Heart left ventricle (tissue), 16 donors: ENCODE measurements around the gene IL6ST. TPM values are rescaled to one million over a fixed set of nuclear protein-coding genes. Genes with fewer than 3 reads are reported as not detected.
"Not testable (repeated sequence)": the region's sequence is repeated elsewhere in the genome, so short reads cannot be mapped to it uniquely, and the experiment has no call there.

Source experiments
- ATAC-seq, 4 donors: fragments of 200-7000 bp; cut with Tn5 transposase; one replicate each; pipeline ENCODE4 v1.9.1; 2020 to 2022; ENCODE audit warnings: moderate library complexity in 4 of 4, mild to moderate bottlenecking in 3 of 4, moderate number of reproducible peaks in 1 of 4
- DNase-seq, 5 donors: peaks; one replicate each; pipeline ENCODE4 v3.0.0-alpha.2; 2020
- H3K27ac ChIP-seq, 12 donors: fragments of 200-600 bp; sonication (generic) in 4 of 12; one replicate each; pipeline versions ENCODE4 v1.5.0 to v1.8.0; 2016 to 2022; ENCODE audit warnings: mild to moderate bottlenecking in 2 of 12
- H3K27me3 ChIP-seq, 9 donors: fragments of 200-600 bp; sonication (generic) in 2 of 9; one replicate each; pipeline versions ENCODE4 v1.5.1 to v1.8.0; 2016 to 2022; ENCODE audit warnings: mild to moderate bottlenecking in 3 of 9
- H3K36me3 ChIP-seq, 9 donors: fragments of 200-600 bp; sonication (generic) in 2 of 9; one replicate each; pipeline versions ENCODE4 v1.5.0 to v1.8.0; 2018 to 2022; ENCODE audit warnings: mild to moderate bottlenecking in 2 of 9
- H3K4me1 ChIP-seq, 12 donors: fragments of 200-600 bp; sonication (generic) in 4 of 12; one replicate each; pipeline versions ENCODE4 v1.5.0 to v1.8.0; 2016 to 2022; ENCODE audit warnings: mild to moderate bottlenecking in 3 of 12
- H3K4me3 ChIP-seq, 12 donors: fragments of 200-600 bp; sonication (generic) in 4 of 12; one replicate each; pipeline versions ENCODE4 v1.5.0 to v1.8.0; 2017 to 2022; ENCODE audit warnings: mild to moderate bottlenecking in 9 of 12, moderate library complexity in 4 of 12
- H3K9me3 ChIP-seq, 12 donors: fragments of 200-600 bp; sonication (generic) in 4 of 12; one replicate each; pipeline versions ENCODE4 v1.5.0 to v1.8.0; 2016 to 2022; ENCODE audit warnings: mild to moderate bottlenecking in 1 of 12
- POLR2A ChIP-seq, 2 donors: fragments of 450-650 bp; IDR thresholded peaks; one replicate each; pipeline ENCODE4 v1.6.1; 2017; ENCODE audit warnings: antibody characterized with exemption in 2 of 2, mild to moderate bottlenecking in 2 of 2, moderate library complexity in 2 of 2
- WGBS, 4 donors: extraction: QIAGEN DNeasy Blood & Tissue Kit in 2 of 4; methylation state at CpG; one replicate each; pipeline versions ENCODE4 v1.1.5 to v1.1.7; 2013 to 2018; 5-methylcytosine and 5-hydroxymethylcytosine counted together
- intact Hi-C, 10 donors: fragments of 100-400 bp; cut with DNase I; formaldehyde crosslinking; loops; one replicate each; pipeline versions ENCODE4 v1.11.1 to v1.14.2; 2022
- long read RNA-seq, 3 donors: library from polyadenylated mRNA; unstranded; transcript quantifications; one replicate each; pipeline ENCODE4 v2.0.0, GENCODE V29; 2020 to 2021
- polyA plus RNA-seq, 2 donors: library from polyadenylated mRNA; stranded (reverse); fragments of 200-250 nt; gene quantifications; one replicate each; pipeline ENCODE4 v1.2.3, GENCODE V29; 2013
- total RNA-seq, 9 donors: library from RNA; depleted of rRNA in 2 of 9; stranded (reverse); fragments of >200 nt in 2 of 9; fragmentation: NEBNext Ultra II Directional in 3 of 9; extraction: Animal tissue kit (Norgen Biotek cat#: 25700) in 3 of 9; gene quantifications; one replicate each; pipeline versions ENCODE4 v1.1.0 to v1.2.4, GENCODE V29; 2016 to 2023
- TF ChIP-seq, protein P1 (sequence below), 12 donors: fragments of 200-600 bp; sonication (generic) in 4 of 12; IDR thresholded peaks; one replicate each; pipeline versions ENCODE4 v1.5.0 to v1.8.0; 2018 to 2022; ENCODE audit warnings: antibody characterized with exemption in 12 of 12, mild to moderate bottlenecking in 5 of 12
- donor health status: ischemic (EF 13 %, LVEDD 7.1; RV severe dilation, severe dysfunction).
- donor health status: healthy with polysubstance abuse.
- donor health status: DM: no; HTN: yes; CAD: no.
- donor health status: DM: no; HTN: no; CAD: no.
- donor health status: ischemic (EF 25% LVEDD 6.9; RV normal size, moderate dysfunction).
- donor health status: ischemic (EF 25% LVEDD 5.7; RV mildly dilated, moderate dysfunction).
- donor health status: healthy.
- donor health status: DM: yes; HTN: yes; CAD: no.
- donor health status: ischemic (EF 35%, LVEDD 5.7; RV mildly dilated, moderate dysfunction).
- donor health status: nonischemic (EF 11% LVEDD 7.7; RV severe dilation, severe dysfunction).
- donor health status: DM: yes; HTN: yes; CAD: no.
- donor health status: PGD.
- donor health status: ischemic (EF 29% LVEDD 5.4; RV normal size, mild dysfunction).
- donor health status: nonischemic (EF 23%, LVEDD 6.1; RV moderate dilation, normal function).

Gene IL6ST
- total RNA-seq (100 to 1,000 TPM; 106 to 239 (median 160) TPM), polyA plus RNA-seq (10 to 100 TPM; 24.6 to 52.4 TPM)
- long read RNA-seq, donor 1, full-length matches to known transcripts = 41 of 56 reads
- long read RNA-seq, donor 1, partial matches to known transcripts = 8 of 56 reads
- long read RNA-seq, donor 1, other reads (novel, unspliced or antisense) = 7 of 56 reads
- long read RNA-seq, donor 2, full-length matches to known transcripts = 135 of 179 reads
- long read RNA-seq, donor 2, partial matches to known transcripts = 16 of 179 reads
- long read RNA-seq, donor 2, other reads (novel, unspliced or antisense) = 28 of 179 reads
- long read RNA-seq, donor 3, full-length matches to known transcripts = 38 of 54 reads
- long read RNA-seq, donor 3, partial matches to known transcripts = 0 of 54 reads
- long read RNA-seq, donor 3, other reads (novel, unspliced or antisense) = 16 of 54 reads

DNA sequence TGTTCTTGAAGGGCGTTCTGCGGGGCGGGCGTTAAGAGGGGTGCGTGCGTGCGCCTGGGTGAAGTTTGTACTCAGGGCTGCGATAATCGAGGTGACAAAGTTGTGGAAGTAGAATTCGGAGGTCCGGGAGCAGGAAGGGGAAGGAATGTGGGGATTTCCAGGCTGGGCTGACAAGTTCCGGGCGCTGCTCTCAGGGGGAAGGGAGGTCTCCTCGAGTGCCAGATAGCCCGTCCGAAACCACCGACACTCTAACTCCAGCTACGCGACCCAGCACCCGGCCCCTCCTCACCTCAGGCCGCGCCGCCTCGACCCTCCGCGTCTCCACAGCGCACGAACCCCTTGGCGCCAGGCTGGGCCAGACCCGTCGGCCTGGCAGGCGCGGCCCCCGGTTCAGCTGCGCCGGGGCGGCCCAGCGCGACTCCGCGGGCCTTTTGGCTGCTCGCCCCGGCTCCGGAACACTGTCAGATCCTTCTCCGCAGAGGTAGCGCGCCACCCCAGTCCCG is at the start of gene IL6ST:
Gene IL6ST (minus strand): TSS at position 469 of the 503 bp plus-strand sequence. CDS start 18,685 bp downstream, outside the sequence.
- Histone ChIP-seq H3K4me1 (peaks cover 3 to 48% (median 30%) of the 10 kb centered on the region in 12 donors), H3K4me3 (peak within 1 kb of the TSS; percentile 55 to 95 (median 82)), H3K27me3 (no peaks in the 10 kb centered on the region), H3K36me3 (no peaks in the 10 kb centered on the region), H3K9me3 (peaks cover 0 to 5% (median 0%) of the 10 kb centered on the region in 12 donors), H3K27ac (peak within 1 kb of the TSS; percentile 98 to 100 (median 99))
- peak; percentile 7 to 64 (median 48) for ATAC-seq
- WGBS, 4 donors = 0 to 1% (median 1%) methylated on average over 30 to 48 of the region's 48 CpGs
- TF ChIP-seq POLR2A (IDR thresholded peaks at IDR 0.05) = peak; percentile 51 to 93
- TF ChIP-seq, protein P1, sequence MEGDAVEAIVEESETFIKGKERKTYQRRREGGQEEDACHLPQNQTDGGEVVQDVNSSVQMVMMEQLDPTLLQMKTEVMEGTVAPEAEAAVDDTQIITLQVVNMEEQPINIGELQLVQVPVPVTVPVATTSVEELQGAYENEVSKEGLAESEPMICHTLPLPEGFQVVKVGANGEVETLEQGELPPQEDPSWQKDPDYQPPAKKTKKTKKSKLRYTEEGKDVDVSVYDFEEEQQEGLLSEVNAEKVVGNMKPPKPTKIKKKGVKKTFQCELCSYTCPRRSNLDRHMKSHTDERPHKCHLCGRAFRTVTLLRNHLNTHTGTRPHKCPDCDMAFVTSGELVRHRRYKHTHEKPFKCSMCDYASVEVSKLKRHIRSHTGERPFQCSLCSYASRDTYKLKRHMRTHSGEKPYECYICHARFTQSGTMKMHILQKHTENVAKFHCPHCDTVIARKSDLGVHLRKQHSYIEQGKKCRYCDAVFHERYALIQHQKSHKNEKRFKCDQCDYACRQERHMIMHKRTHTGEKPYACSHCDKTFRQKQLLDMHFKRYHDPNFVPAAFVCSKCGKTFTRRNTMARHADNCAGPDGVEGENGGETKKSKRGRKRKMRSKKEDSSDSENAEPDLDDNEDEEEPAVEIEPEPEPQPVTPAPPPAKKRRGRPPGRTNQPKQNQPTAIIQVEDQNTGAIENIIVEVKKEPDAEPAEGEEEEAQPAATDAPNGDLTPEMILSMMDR (IDR thresholded peaks at IDR 0.05) = peak in 1 of 12 donors; percentile 14
- DNase-seq = peak in 2 of 5 donors; percentile 75 to 77
- intact Hi-C loops = loop anchor here in 6 of 10 donors (2.0 to 10.0 kb wide), 7 partner anchors 56 to 1180 kb away; partner anchors contain the start of gene GPBP1 (in 1 of the 6)

DNA sequence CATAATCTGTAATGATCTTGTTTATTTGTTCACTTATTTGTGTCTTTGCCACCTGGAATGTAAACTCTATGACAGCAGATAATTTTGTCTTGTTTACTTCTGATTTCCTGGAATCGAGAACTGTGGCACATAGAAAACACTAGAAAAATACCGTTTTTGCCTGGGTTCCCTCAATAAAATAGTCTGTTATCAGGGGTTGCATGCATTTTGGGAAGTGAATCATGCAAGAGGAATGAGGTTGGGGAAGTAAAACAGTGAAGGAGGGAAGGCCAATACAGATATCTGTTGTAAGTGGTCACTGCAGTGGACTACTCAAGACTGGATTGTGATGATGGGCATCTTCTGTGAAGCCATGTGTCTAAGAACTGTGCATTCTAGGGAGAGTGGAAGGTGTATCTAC is 45.2 kb upstream of the IL6ST start:
- no peak for DNase-seq
- peak overlapping the region in 1 of 12 donors; percentile 60 for H3K27ac ChIP-seq
- H3K4me1 ChIP-seq = peaks cover 0 to 35% (median 4%) of the 10 kb centered on the region in 12 donors
- TF ChIP-seq, protein P1 (IDR thresholded peaks at IDR 0.05) = no peak
- no peak for TF ChIP-seq POLR2A (IDR thresholded peaks at IDR 0.05)
- WGBS, 4 donors = 55 to 79% (median 62%) methylated on average over 2 of the region's 2 CpGs
- no peak overlapping the region for H3K4me3 ChIP-seq
- ATAC-seq = no peak
- no peaks in the 10 kb centered on the region for H3K9me3 ChIP-seq
- H3K27me3 ChIP-seq = no peaks in the 10 kb centered on the region
- no peaks in the 10 kb centered on the region for H3K36me3 ChIP-seq
- intact Hi-C loops = loop anchor here in 1 of 10 donors (5.0 kb wide), 1 partner anchor 43 kb away; no protein-coding TSS in a partner anchor

DNA sequence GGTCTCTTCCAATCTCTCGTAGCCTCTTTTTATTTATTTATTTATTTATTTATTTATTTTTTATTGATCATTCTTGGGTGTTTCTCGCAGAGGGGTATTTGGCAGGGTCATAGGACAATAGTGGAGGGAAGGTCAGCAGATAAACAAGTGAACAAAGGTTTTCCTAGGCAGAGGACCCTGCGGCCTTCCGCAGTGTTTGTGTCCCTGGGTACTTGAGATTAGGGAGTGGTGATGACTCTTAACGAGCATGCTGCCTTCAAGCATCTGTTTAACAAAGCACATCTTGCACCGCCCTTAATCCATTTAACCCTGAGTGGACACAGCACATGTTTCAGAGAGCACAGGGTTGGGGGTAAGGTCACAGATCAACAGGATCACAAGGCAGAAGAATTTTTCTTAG is 43.4 kb upstream of the IL6ST start:
- intact Hi-C loops, H3K36me3 ChIP-seq, H3K27ac ChIP-seq, H3K9me3 ChIP-seq, H3K27me3 ChIP-seq, H3K4me3 ChIP-seq, DNase-seq, ATAC-seq: not testable (repeated sequence)
- peaks cover 0 to 26% (median 2%) of the 10 kb centered on the region in 12 donors for H3K4me1 ChIP-seq
- 71 to 79% (median 78%) methylated on average over 5 of the region's 6 CpGs for WGBS, 4 donors

GRCh38 chr5:56037531-56038010 is 42.8 kb upstream of the IL6ST start:
- TF ChIP-seq, protein P1 (IDR thresholded peaks at IDR 0.05) = no peak
- TF ChIP-seq POLR2A (IDR thresholded peaks at IDR 0.05) = no peak
- DNase-seq = peak in 1 of 5 donors; percentile 14
- Histone ChIP-seq H3K9me3 (no peaks in the 10 kb centered on the region), H3K4me3 (no peak overlapping the region), H3K4me1 (peaks cover 0 to 26% (median 2%) of the 10 kb centered on the region in 12 donors), H3K27ac (no peak overlapping the region), H3K36me3 (no peaks in the 10 kb centered on the region), H3K27me3 (no peaks in the 10 kb centered on the region)
- intact Hi-C loops = no loop called here
- peak in 2 of 4 donors; percentile 24 to 47 for ATAC-seq
- 19 to 33% (median 26%) methylated on average over 4 of the region's 4 CpGs for WGBS, 4 donors

DNA sequence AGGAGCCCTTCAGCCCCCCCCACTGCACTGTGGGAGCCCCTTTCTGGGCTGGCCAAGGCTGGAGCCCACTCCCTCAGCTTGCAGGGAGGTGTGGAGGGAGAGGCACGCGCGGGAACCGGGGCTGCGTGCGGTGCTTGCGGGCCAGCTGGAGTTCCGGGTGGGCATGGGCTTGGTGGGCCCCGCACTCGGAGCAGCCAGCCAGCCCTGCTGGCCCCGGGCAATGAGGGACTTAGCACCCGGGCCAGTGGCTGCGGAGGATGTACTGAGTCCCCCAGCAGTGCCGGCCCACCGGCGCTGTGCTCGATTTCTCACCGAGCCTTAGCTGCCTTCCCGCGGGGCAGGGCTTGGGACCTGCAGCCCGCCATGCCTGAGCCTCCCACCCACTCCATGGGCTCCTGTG is 40.6 kb upstream of the IL6ST start:
- 97 to 98% (median 98%) methylated on average over 5 to 21 of the region's 21 CpGs; no CpG with 5 or more reads in 1 of the 4 donors for WGBS, 4 donors
- intact Hi-C loops, H3K9me3 ChIP-seq, H3K27me3 ChIP-seq, H3K4me3 ChIP-seq, H3K27ac ChIP-seq, ATAC-seq, DNase-seq, H3K36me3 ChIP-seq: not testable (repeated sequence)
- peaks cover 0 to 22% (median 2%) of the 10 kb centered on the region in 12 donors for H3K4me1 ChIP-seq

GRCh38 chr5:56029871-56030630 is 35.3 kb upstream of the IL6ST start:
- H3K36me3 ChIP-seq, H3K27me3 ChIP-seq, H3K4me1 ChIP-seq, H3K27ac ChIP-seq, DNase-seq, H3K9me3 ChIP-seq, ATAC-seq, H3K4me3 ChIP-seq, intact Hi-C loops: not testable (repeated sequence)
- WGBS, 4 donors = 89 to 96% (median 93%) methylated on average over 7 of the region's 7 CpGs
